Colonic mucosa (tissue), 4 donors: ENCODE measurements around the gene DACH2. TPM values are rescaled to one million over a fixed set of nuclear protein-coding genes. Genes with fewer than 3 reads are reported as not detected.

Experiments used
- DNase-seq: peaks from one replicate; pipeline ENCODE4 v3.0.0-alpha.2; 2020
- H3K27ac ChIP-seq: fragments of 200-600 bp; one replicate; pipeline ENCODE4 v1.8.0; 2021
- H3K27me3 ChIP-seq: fragments of 200-600 bp; one replicate; pipeline ENCODE4 v1.8.0; 2021
- H3K36me3 ChIP-seq: fragments of 200-600 bp; one replicate; pipeline ENCODE4 v1.8.0; 2021
- H3K4me1 ChIP-seq: fragments of 200-600 bp; one replicate; pipeline ENCODE4 v1.8.0; 2021; ENCODE audit warnings: mild to moderate bottlenecking
- H3K4me3 ChIP-seq: fragments of 200-600 bp; one replicate; pipeline ENCODE4 v1.8.0; 2021
- H3K9ac ChIP-seq, 2 donors: one replicate each; pipeline ENCODE4 v1.7.0; 2013; ENCODE audit warnings: control low read depth in 2 of 2, low read depth in 2 of 2, low read length in 2 of 2
- H3K9me3 ChIP-seq: fragments of 200-600 bp; one replicate; pipeline ENCODE4 v1.8.0; 2021
- intact Hi-C: fragments of 100-400 bp; cut with DNase I; formaldehyde crosslinking; loops from one replicate; pipeline ENCODE4 v1.14.1; 2022
- total RNA-seq, 2 donors: library from RNA; stranded (reverse); fragmentation: NEBNext Ultra II Directional in 1 of 2; extraction: Animal tissue kit (Norgen Biotek cat#: 25700) in 1 of 2; gene quantifications; one replicate each; pipeline ENCODE4 v1.2.1, GENCODE V29; 2021
- TF ChIP-seq, protein P1 (sequence below): fragments of 200-600 bp; IDR thresholded peaks from one replicate; pipeline ENCODE4 v1.8.0; 2022; ENCODE audit warnings: antibody characterized with exemption, mild to moderate bottlenecking
- donor health status: healthy.
- donor health status: DM: no; HTN: no; CAD: no.
- donor health status: DM: no; HTN: no; CAD: no.

DACH2 gene
- total RNA-seq, 2 donors from 2014 or later = 0.05 TPM; not detected in 1

DNA sequence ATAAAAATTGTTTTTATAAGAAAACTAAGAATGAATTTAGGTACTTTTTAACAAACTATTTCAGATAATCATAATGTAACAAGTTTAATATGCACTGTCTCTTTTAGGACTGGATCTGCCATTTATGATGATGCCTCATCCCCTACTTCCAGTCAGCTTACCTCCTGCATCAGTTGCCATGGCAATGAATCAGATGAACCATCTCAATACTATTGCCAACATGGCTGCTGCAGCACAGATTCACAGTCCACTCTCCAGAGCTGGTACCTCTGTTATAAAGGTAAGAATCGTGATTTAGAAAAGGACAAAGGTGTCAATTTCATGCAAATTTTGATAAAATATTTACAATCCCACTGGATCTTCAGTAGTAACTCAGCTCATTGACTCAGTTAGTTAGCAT, 566.2 kb downstream of the DACH2 start:
- no peak overlapping the region for H3K9ac ChIP-seq
- no peaks in the 10 kb centered on the region for H3K9me3 ChIP-seq
- intact Hi-C loops = no loop called here
- no peaks in the 10 kb centered on the region for H3K36me3 ChIP-seq
- no peak overlapping the region for H3K4me3 ChIP-seq
- TF ChIP-seq, protein P1, sequence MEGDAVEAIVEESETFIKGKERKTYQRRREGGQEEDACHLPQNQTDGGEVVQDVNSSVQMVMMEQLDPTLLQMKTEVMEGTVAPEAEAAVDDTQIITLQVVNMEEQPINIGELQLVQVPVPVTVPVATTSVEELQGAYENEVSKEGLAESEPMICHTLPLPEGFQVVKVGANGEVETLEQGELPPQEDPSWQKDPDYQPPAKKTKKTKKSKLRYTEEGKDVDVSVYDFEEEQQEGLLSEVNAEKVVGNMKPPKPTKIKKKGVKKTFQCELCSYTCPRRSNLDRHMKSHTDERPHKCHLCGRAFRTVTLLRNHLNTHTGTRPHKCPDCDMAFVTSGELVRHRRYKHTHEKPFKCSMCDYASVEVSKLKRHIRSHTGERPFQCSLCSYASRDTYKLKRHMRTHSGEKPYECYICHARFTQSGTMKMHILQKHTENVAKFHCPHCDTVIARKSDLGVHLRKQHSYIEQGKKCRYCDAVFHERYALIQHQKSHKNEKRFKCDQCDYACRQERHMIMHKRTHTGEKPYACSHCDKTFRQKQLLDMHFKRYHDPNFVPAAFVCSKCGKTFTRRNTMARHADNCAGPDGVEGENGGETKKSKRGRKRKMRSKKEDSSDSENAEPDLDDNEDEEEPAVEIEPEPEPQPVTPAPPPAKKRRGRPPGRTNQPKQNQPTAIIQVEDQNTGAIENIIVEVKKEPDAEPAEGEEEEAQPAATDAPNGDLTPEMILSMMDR = no peak
- H3K4me1 ChIP-seq = no peaks in the 10 kb centered on the region
- no peaks in the 10 kb centered on the region for H3K27me3 ChIP-seq
- H3K27ac ChIP-seq = no peak overlapping the region
- DNase-seq = no peak

DNA sequence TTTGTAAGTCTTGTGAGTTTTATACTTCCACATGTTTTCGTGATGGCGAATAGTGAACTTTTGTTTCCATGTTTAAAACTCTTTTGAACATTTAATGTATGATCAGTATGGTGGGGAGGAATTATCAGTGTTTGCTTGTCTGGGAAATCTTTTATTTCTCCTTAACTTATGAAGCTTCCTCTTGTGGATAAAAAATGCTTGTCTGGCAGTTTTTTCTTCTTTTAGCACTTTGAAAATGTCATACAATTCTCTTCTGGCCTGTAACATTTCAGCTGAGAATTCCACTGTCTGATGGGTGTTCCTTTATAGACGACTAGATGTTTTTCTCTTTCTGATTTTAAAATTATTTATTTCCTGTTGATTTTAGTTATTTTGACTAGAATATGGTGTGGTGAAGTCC, 576.0 kb downstream of the DACH2 start:
- Histone ChIP-seq H3K4me1 (no peaks in the 10 kb centered on the region), H3K27me3 (no peaks in the 10 kb centered on the region), H3K36me3 (no peaks in the 10 kb centered on the region), H3K4me3 (no peak overlapping the region), H3K27ac (no peak overlapping the region), H3K9ac (no peak overlapping the region), H3K9me3 (no peaks in the 10 kb centered on the region)
- no peak for DNase-seq
- TF ChIP-seq, protein P1 = no peak
- intact Hi-C loops = no loop called here

DNA sequence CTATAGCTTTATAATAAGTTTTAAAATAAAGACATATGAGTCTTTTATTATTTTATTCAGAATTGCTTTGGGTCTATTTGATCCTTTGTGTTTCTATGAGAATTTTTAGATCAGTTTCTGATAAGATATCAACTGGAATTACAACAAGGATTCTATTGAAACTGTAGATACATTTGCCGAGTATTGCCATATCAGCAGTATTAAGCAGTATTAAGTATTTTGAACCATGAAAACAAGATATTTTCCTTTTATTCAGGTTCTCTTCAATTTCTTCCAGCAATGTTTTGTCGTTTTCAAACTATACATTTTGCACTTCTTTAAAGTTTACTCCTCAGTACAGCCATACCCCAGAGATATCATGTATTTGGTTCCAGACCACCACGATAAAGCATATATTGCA, 598.8 kb downstream of the DACH2 start:
- TF ChIP-seq, protein P1 = no peak
- no peaks in the 10 kb centered on the region for H3K27me3 ChIP-seq
- H3K4me1 ChIP-seq = no peaks in the 10 kb centered on the region
- no peak overlapping the region for H3K9ac ChIP-seq
- no peak overlapping the region for H3K27ac ChIP-seq
- intact Hi-C loops = no loop called here
- H3K4me3 ChIP-seq = no peak overlapping the region
- no peaks in the 10 kb centered on the region for H3K9me3 ChIP-seq
- DNase-seq = no peak
- H3K36me3 ChIP-seq = no peaks in the 10 kb centered on the region

- Histone ChIP-seq H3K27me3 (no peaks in the 10 kb centered on the region), H3K36me3 (no peaks in the 10 kb centered on the region), H3K9me3 (no peaks in the 10 kb centered on the region), H3K9ac (no peak overlapping the region), H3K27ac (no peak overlapping the region), H3K4me3 (no peak overlapping the region), H3K4me1 (no peaks in the 10 kb centered on the region)
- intact Hi-C loops = no loop called here
- no peak for DNase-seq
- TF ChIP-seq, protein P1 = no peak
These were observed 657.0 kb downstream of the DACH2 start for GRCh38 chrX:86805241-86805640.

DNA sequence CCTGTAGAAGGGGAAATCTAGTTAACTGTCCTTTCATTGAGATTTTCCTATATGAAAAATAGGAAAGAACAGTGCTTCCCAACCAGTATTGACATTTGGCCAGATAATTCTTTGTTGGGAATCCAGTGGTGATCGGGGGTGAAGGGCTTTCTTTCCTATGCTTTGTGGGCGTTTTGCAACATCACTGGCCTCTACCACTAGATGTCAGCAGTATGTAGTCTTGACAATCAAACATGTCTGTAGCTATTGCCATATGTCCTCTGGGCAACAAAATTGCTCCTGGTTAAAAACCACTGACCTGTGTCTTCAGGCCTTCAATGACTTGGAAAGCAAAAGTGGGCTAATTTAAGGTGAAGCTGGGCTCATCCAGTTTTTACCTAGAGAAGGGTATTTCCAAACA, 658.5 kb downstream of the DACH2 start:
- TF ChIP-seq, protein P1 = no peak
- intact Hi-C loops = no loop called here
- Histone ChIP-seq H3K9ac (no peak overlapping the region), H3K27me3 (no peaks in the 10 kb centered on the region), H3K4me3 (no peak overlapping the region), H3K9me3 (no peaks in the 10 kb centered on the region), H3K4me1 (no peaks in the 10 kb centered on the region), H3K27ac (no peak overlapping the region), H3K36me3 (no peaks in the 10 kb centered on the region)
- DNase-seq = no peak

GRCh38 chrX:86809651-86810050, 661.4 kb downstream of the DACH2 start:
- Histone ChIP-seq H3K4me3 (no peak overlapping the region), H3K9ac (no peak overlapping the region), H3K27ac (no peak overlapping the region), H3K9me3 (no peaks in the 10 kb centered on the region), H3K4me1 (no peaks in the 10 kb centered on the region), H3K27me3 (no peaks in the 10 kb centered on the region), H3K36me3 (no peaks in the 10 kb centered on the region)
- intact Hi-C loops = no loop called here
- no peak for DNase-seq
- TF ChIP-seq, protein P1 = no peak
